NCI-H524 treated with DMSO at 0.1 percent for 48 hours (cell line): Measurements from ENCODE around the gene FBLN5.

Source experiments
- DNase-seq: peaks from one replicate; lab custom pipeline; 2025; lab: John Stamatoyannopoulos, UW

FBLN5 gene

GRCh38 chr14:91945751-91946621 lies 1.5 kb downstream of the FBLN5 start:
- no peak for DNase-seq

- DNase-seq: no peak
Measured at GRCh38 chr14:91942946-91943345, 4.5 kb downstream of the FBLN5 start.

- DNase-seq: no peak
Measured at GRCh38 chr14:91942128-91942527, 5.4 kb downstream of the FBLN5 start.

- no peak for DNase-seq
Measured at GRCh38 chr14:91940209-91940608, 7.3 kb downstream of the FBLN5 start.

- DNase-seq: no peak
Measured at GRCh38 chr14:91935586-91935985, 11.9 kb downstream of the FBLN5 start.

- DNase-seq: no peak
Measured at GRCh38 chr14:91934554-91935285, 12.8 kb downstream of the FBLN5 start.

- no peak for DNase-seq
Measured at GRCh38 chr14:91931478-91932088, 15.9 kb downstream of the FBLN5 start.

GRCh38 chr14:91929700-91930099 lies 17.8 kb downstream of the FBLN5 start:
- no peak for DNase-seq

GRCh38 chr14:91927800-91928199 lies 19.7 kb downstream of the FBLN5 start:
- no peak for DNase-seq

GRCh38 chr14:91927191-91927590 lies 20.3 kb downstream of the FBLN5 start:
- no peak for DNase-seq

GRCh38 chr14:91926131-91926890 lies 21.2 kb downstream of the FBLN5 start:
- DNase-seq: no peak

- no peak for DNase-seq
Measured at GRCh38 chr14:91925727-91926121, 21.8 kb downstream of the FBLN5 start.

- DNase-seq: no peak
Measured at GRCh38 chr14:91925001-91925726, 22.3 kb downstream of the FBLN5 start.

- DNase-seq: no peak
Measured at GRCh38 chr14:91920526-91920925, 27.0 kb downstream of the FBLN5 start.

- DNase-seq: no peak
Measured at GRCh38 chr14:91919814-91920213, 27.7 kb downstream of the FBLN5 start.

- DNase-seq: no peak
Measured at GRCh38 chr14:91918186-91918883, 29.2 kb downstream of the FBLN5 start.

GRCh38 chr14:91912035-91912434 lies 35.5 kb downstream of the FBLN5 start:
- no peak for DNase-seq

GRCh38 chr14:91911474-91912032 lies 35.9 kb downstream of the FBLN5 start:
- DNase-seq: no peak

GRCh38 chr14:91910196-91910595 lies 37.3 kb downstream of the FBLN5 start:
- no peak for DNase-seq

GRCh38 chr14:91906374-91906773 lies 41.1 kb downstream of the FBLN5 start:
- no peak for DNase-seq
